ENCODE data around the gene BCL10.

BCL10 gene

DNA sequence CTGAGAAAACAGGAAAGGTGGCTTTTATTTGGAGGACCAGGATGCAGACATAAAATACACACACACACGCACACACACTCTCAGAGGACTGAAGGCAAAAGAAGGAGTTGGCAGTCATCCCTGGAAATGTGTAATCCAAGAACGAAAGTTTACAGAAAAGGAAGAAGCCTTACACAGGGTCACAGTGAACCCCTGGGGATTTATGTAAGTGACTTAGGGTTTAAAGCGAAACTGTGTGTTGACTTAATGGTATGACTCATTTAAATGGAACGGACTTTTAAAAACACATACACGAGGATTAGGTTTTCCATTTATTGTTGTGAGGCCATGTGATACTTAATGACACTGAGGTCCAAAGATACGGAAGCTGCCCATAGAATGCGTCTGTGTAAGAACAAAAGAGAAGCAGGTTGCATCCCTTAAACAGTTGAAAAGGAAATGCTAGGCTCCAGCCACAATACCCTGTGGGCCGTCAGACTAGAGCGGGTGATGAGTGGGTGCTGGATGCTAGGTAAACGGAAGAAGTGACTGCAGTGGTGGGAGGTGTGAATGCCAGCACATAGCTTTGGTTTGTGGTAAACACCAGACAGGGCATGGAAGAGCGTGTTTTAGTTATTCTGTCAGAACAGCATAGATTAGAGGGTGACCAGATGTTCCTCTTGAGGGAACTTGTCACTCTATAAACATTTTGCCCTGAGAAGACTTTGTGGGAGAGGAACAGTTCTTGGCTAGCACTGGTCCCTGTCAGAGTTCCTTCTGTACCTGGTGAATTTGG lies 21.6 kb upstream of the BCL10 start:
- DNase-seq, result peak; percentile 69 to 74

DNA sequence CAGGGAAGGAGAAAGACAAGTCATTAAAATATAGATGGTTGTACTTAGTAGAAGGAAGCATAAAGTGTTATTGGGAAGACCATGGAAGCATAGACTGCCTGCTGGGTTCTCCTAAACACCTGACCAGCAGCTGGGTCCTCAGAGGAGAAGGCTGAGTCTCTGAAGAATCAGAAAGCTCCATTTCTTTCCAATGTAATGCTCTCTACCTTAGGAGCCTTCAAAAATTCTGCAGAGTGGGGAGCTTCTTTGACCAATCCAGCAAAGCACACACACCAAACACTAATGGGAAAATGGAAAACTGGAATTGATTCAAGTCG lies 21.1 kb upstream of the BCL10 start:
- DNase-seq, result no peak

DNA sequence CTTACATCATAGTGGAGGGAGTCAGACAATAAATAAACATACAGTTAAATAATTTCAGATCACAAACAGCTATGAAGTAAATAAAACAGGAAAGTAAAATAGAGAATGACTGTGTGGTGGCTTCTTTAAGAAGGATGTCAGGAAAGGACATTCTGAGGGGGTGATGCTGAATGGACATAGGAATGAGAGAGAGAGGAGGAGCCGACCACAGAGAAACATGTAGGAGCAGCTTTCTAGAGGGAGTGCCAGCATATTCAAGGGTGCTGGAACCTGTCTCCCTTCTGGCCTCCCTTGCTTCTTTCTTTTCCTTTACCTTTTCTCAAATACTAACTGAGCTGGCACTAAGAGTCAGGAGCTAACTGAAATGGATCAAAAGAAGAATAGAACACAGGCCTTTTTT lies 20.5 kb upstream of the BCL10 start:
- DNase-seq, result no peak

DNA sequence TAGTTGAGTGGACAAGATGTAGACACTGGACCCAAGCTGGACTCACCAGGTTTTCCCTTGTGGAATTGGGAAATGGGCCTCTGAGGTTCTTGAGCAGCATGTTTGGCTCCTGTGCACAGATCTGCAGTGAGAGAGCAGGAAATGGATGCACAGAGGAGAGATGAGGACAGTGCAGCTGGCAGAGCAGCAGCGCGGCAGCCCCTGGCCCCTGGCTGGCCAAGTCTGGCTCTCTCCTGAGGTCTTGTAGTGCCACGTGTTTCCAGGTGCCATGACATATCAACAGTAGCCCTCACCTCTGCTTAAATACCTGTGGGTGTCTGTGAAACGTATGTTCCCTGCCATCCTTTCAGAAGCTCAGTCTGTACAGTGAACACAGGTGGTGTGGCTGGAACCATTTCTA lies 19.2 kb upstream of the BCL10 start:
- DNase-seq, result no peak

DNA sequence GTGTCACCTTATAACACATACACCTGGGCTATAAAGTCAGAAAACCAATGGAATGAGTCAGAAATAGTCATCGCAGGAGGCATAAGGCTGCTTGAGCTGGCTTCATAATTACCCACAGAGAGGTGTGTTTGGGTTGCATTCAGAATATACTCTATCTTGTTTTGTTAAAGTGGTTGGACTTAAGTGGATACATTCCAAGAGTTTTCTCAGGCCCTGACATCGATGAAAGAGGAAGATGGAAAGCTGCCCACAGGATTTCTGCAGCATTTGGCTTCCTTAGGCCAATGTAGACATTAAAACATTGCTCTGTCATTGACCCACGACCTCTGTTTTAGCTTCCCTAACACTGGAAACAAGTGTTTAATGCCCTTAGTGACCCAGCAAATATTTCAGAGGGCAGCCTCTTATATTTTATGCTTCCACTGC lies 18.6 kb upstream of the BCL10 start:
- DNase-seq, result no peak

DNA sequence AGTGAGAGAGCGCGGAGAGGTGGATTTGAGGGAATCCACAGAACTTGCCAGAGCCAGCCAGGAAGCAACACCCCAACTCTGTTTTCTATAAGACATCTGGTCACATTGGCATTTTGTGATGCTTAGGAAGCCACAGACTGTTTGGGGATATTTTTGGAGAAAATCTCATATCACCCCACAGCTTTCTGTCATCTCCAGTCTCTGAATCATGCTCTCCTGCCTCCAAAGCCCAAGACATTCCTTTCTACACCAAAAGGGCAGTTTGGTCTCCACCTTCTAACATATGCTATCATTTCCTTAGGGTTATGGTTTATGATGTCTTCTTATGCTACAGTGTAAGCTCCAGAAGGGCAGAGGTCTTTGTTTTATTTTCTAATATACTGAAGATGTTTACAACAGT lies 14.4 kb upstream of the BCL10 start:
- no peak for DNase-seq

DNA sequence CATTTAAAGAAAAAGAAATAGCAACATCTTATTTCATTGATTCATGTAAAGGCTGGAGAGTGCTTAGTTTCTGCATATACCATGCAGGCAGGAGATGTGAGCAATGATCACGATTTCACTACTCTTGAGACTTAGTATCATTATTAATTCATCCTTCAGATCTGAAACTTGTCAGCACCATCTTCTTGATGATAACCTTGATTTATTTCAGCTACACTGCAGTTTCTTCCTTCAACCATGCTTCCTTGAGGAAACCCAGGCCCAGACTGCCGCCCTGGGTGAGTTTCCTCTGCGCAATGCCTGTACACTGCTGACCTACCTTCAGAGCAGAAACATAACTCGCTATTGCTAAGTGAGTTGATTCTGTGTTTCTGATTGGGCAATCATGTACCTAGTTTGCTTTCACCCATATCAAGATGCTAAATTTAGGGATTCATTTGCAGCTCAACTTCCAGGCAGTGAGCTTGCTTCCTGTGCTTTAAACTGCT lies 13.5 kb upstream of the BCL10 start:
- DNase-seq, result no peak

DNA sequence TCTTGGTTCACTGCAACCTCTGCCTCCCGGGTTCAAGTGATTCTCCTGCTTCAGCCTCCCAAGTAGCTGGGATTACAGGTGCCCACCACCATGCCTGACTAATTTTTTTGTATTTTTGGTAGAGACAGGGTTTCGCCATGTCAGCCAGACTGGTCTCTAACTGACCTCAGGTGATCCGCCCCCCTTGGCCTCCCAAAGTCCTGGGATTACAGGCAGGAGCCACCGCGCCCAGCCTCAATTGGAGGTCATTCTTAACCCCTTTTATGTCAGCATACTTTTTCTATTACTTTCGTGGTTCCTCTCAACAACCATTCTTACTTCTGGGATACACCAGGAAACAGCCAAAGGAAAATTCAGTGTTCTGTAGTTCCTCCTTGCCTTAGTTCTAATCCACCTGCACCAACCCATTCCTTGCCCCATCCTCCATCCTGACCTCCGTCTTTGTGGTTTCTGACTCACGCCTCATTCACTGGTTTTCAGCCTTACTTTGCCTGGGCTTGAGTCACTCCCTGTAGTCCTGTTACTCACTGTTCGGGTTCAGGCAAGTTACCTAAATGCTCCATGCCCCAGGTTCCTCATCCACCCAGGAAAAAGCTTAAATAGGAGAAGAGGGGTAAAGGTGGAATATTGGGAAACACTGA lies 12.9 kb upstream of the BCL10 start:
- DNase-seq, result no peak

DNA sequence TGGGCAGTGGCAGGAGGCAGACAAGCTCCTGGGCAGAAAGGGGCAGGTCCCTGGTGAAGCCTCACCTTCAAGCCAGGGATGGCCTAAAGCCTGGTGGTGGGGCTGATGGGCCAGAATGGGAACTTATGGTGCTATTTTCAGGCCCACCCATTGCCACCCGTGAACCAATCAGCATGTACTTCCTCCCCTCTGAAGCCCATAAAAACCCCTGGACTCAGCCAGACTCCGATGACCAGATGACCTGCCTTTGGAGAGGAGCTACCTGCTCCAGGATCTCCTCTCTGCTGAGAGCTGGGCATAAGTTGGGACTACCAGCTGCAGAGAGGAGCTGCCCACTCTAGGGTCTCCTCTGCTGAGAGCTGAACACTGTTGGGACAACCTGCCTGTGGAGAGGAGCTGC lies 7.8 kb upstream of the BCL10 start:
- DNase-seq, result no peak

DNA sequence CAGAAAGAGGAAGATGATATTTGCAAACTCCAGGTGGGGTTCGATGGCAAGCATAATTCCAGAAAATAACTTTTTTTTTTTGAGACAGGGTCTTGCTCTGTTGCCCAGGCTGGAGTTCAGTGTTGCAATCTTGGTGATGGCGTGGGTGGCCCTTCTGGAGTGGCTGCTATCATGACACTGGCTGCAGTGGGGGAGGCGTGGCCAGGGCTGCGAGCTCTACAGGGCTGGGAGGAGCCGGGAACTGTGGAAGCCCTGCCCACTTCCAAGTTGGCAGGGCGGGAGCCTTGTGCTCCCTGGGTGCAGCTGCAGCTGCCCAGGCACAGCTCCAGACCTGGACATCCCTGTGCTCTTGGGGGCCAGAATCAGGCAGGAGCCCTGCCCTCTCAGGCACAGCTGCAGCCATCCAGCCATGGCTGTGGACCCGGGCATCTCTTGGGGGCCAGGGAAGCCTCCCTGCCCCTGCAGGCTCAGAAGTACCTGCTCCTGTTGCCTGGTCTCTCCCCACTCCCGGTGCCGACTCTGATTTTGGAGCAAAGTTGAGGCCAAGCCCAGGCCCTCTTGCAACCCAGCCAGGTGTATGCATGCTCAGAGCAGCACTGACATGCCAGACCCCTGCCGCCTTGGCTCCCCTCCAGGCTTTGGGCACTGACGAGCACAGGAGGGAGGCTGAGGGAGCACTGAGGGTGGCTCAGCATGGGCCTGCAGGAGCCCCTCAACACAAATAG lies 7.2 kb upstream of the BCL10 start:
- DNase-seq, result no peak

DNA sequence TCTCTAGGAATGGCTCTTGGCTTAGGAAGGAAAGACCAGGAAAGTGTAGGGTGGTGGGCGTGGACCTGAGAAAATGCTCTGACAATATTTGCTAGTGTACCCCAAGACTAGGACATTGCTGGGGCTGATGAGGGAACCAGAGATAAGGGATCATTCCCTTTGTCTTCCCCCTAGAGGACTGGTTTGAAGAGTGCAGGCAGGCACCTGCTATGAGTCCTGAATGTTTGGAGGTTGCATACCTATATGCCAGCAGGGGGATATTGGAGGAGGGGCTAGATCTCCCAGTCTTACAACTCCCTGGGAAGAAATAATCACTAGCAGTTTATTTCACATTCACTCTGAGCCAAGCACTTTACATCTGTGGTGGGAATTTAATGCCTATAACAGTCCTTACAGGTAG lies 6.0 kb upstream of the BCL10 start:
- DNase-seq, result no peak

DNA sequence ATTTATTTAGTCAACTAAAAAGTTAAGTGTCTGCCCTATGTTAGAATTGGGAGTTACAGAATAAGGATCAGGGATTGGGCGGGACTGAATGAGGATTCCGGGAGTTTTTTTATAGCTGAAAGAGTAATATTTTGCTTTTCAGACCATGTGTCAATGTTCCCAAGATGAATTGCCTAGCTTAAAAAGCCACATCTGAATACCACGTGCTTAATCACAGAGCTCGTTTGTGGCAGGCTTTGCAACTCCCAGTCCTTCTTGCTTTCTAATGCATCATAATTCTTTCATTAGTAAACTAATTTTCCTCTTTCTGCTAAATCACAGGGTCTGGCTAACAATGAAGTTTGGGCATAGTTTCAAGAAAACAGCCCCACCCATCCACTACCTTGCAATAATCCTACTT lies 4.2 kb upstream of the BCL10 start:
- no peak for DNase-seq

DNA sequence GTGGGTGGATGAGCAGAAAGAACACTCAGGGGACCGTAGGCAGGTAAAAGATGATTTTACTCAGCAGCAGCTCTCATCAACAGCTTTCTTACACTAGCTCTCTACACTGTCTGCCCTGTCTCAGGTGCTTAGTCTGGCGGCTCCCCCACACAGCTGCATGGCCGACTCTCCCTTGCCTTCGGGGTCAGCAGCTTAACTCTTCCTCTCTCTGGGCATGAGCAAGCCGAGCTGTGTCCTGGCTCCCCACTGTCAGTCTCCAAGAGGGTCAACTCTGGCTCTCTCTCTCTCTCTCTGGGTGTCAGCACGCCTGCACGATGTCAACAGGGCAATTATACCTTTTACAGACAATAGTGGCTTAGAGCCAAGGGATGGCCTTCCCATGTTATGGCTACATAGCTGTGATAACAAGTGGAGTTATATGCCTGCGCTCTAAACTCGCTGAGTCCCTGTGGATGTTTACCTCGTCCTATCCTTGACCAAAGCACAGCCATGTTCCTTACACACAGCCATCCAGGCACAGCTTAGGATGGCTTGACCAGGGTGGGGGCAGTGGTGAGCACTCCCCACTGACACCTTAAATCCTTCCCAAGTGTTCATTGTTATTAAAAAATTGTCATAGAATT lies 3.1 kb upstream of the BCL10 start:
- no peak for DNase-seq

DNA sequence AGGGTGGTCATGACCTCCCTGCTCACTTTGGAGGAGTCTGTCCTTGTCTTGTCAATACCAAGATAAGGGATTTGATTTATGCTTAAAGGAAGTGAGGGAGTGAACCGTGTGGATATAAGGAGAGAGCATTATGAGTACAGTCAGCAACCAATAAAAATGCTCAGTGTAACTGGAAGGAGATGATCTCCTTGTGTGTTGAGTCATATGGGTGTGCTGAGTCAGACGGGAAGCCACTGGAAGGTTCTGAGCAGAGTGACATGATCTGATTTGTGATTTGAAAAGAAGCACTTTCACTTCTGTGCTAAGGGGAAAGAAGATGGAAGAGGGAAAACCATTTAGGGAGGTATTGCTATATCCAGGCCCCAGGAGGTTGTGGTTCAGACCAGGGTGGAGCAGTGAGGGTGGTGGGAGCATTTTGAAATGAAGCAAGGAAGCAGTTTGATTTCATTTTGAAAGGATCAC lies 2.5 kb upstream of the BCL10 start:
- DNase-seq, result peak; percentile 53 to 58

DNA sequence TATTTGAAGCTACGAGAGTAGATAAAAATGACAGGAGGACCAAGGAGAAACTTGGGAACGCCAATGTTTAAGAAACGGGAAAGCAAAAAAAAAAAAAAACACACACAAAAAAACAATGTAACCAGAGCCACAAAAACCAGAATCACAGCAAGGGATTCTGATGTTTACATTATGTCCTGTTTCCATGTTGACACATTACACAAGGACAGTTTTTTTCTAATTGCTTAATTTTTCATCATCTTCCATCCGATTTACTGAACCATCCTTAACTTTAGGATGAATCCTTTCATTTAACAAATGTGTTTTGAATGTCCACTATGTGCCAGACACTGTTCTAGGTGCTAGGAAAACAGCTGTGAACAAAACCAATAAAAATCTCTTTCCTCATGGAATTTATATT lies 1.4 kb upstream of the BCL10 start:
- DNase-seq, result no peak

DNA sequence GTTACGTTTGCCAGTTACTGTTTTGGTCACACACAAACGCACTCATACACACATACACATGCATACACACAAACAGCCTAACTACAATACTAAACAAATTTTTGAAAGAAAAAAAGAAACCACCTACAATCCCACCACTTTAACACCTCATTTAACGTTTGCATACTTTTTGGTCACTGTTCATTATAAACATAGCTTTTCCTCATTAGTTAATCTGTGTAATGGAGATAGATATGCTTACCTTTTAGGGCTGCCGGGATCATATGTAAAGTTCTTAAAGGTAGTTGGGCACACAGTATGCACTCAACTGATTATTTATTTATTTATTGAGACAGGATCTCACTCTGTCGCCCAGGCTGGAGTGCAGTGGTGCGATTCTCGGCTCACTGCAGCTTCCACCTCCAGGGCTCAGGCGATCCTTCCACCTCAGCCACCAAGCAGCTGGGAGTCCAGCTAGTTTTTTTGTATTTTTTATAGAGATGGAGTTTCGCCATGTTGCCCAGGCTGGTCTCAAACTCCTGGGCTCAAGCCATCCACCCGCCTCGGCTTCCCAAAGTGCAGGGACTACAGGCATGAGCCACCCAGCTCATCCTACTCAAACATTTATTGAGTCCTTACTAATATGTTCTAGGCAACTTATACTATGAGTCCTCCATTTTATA lies 677 bp upstream of the BCL10 start:
- no peak for DNase-seq

DNA sequence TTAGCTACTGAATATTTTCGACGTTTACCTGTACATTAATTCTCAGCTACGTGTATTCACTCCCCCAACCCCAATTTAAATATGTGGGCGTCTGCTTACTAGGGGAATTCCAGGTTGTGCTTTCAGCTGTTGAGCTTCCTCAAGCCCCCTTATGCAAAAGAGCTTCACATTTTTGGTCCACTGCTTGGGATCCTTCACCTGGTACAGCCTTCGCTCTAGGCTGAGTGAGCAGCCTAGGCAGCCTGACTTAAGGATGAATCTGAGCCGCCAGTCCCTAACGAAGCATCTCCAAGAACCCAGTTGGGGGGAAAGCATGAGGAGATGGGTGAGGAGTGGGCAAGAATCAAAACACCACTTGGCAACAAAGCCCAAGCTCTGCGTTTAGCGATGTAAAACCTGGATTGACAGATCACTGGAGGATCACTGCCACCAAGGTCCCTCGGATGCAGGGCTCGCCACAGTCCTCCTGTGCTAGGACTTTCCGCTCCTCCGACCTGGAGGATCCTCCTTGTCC lies 674 bp downstream of the BCL10 start:
- peak; percentile 24 to 26 for DNase-seq

DNA sequence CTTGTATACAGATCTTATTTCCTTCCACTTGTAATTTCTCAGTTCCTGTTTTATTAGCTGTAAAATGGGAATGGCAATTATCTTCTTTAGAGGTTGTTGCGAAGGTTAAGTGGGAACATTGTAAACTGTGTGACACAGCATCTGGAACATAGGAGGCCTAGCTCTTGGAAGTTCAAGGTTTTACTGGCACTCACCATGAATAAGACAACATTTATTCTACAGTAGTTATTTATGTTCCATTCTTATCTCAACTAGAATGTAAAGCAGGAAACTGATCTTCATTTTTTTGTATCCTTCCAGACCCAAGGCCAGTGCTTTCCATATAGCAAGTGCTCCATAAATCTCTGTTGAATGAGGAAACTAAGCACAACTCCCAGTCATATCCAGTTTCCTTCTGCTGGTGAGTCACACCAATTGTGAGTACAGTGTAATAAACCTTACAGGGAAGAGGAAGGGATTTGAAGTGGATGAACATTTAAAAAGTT lies 1.4 kb downstream of the BCL10 start:
- DNase-seq, result no peak

DNA sequence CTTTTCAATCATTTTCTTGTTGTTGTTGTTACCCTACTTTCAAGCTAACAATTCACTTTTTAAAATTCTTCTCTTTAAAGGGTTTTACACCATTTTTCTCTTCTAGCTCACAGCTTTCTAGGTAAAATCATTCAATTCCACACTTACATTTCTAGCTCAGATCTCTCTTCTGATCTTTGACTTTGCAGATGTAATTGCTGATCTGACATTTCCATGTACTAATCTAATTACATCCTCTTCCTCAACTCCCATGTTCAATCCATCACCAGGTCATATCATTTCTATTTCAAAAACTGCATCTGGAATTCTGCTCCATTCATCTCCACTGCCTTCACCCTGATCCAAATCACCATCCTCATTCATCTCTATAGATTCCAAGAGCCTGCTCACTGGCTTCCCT lies 3.0 kb downstream of the BCL10 start:
- no peak for DNase-seq

DNA sequence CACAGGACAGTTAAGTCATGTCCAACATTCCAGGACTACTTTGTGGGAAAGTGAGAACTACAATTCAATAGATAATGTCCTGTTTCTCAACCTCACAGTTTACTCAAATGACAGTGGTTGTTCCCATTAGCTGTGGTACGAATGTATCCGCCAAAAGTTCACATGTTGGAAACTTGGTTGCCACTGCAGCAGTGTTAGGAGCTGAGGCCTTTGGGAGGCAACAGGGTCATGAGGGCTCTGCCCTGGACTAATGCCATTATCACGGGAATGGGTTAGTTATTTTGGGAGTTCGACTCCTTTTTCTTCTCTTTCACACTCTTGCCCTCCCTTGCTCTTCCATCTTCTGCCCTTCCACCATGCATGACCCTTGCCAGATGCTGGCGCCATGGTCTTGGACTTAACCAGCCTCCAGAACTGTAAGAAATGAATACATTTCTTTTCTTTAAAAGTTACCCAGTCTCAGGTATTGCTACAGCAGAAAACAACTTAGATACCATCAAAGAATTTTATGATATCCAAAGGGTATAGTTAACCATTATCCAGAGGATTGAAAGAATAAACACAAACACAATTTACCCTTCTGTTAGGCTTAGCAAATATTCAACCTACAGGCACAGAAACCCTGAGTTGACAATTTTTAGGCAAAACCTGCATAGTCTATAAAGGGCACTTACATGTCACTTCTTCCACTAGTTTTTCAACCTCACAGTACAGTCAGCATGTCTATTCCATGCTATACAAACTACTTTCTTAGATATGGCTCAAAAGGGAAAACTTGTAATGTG lies 7.4 kb downstream of the BCL10 start:
- DNase-seq, result no peak

DNA sequence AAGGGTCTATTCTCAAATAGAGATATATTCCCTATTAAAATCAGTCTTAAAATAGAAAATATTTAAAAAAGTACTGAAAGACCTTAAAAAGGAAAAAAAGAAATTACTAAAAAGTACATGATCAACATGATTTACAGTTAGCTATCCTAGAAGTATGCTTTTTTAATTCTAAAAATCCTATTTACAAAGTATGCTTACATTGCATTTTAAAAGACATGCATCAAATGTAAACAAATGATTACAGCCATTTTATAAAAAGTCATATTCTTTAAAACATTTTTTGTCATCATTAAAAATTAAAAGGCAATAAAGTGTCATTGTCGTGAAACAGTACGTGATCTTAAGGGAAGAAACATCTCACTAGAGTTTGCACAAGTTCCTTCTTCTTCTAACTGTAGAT lies 9.1 kb downstream of the BCL10 start:
- no peak for DNase-seq

DNA sequence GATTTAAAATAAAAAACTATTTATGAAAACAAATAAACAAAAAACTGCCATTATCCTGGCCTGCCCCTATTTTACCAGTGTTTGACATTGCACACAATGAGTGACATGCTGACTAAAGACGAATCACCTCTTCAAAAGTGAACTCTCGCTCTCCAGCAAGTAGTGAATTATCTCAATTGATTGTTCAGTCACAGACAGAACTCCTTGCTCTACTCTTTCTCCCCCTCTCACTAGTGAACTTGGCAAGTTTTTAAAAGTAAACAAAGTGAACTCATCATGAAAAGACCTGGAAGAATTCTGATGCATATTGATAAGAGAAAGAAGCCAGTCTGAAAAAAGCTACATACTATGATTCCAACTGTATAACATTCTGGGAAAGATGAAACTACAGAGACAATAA lies 12.3 kb downstream of the BCL10 start:
- no peak for DNase-seq

All from activated CD4-positive, alpha-beta T cell treated with anti-CD3 and anti-CD28 coated beads for 4 hours (primary cell).